Endothelial cell of umbilical vein (primary cell): ENCODE data around the gene FXYD6. TPM values are rescaled to one million over a fixed set of nuclear protein-coding genes. Genes with fewer than 3 reads are reported as not detected.

Experiments used
- BruUV-seq: library from RNA; stranded (reverse); fragments of 400-500 nt; replicated peaks from 2 replicates; lab custom pipeline; 2021; lab: Mats Ljungman, UMichigan
- CTCF ChIA-PET: fragments of 300-600, 350-600 bp; sonication (Branson Sonifier 250); formaldehyde crosslinking; loops from one replicate; lab custom pipeline; 2021; ENCODE audit warnings: antibody characterized with exemption, inconsistent platforms; lab: Charles Lee
- POLR2A ChIA-PET: fragments of 300-600, 350-600 bp; sonication (Branson Sonifier 250); formaldehyde crosslinking; loops from one replicate; lab custom pipeline; 2021; ENCODE audit warnings: antibody characterized with exemption, inconsistent platforms; lab: Charles Lee
- DNase-seq: peaks from one replicate; pipeline ENCODE4 v3.0.0-alpha.2; 2011; ENCODE audit warnings: low read depth, low spot score
- FAIRE-seq: peaks from 2 replicates; lab custom pipeline; 2011; peaks lifted over from hg19 to GRCh38; lab: Jason Lieb, UNC
- H2AFZ ChIP-seq: 2 replicates; pipeline ENCODE4 v1.6.0; 2012; ENCODE audit warnings: low read depth, low read length, control low read depth, inconsistent platforms
- H3K27ac ChIP-seq: 2 replicates; pipeline ENCODE4 v1.5.1; 2011; ENCODE audit warnings: low read depth, mild to moderate bottlenecking, control low read depth, low read length, moderate library complexity; ENCODE audit not compliant: insufficient read depth
- H3K27me3 ChIP-seq, 2 experiments: 2 replicates each; pipeline versions ENCODE4 v1.6.0 to v1.6.1; 2011; ENCODE audit warnings: low read length in 2 of 2, mixed read lengths in 1 of 2; ENCODE audit not compliant: control insufficient read depth in 2 of 2, insufficient read depth in 2 of 2
- H3K36me3 ChIP-seq, 2 experiments: 2 replicates in 1 of 2; 3 replicates in 1 of 2; pipeline ENCODE4 v1.5.1; 2011; ENCODE audit warnings: low read length in 2 of 2, mild to moderate bottlenecking in 1 of 2, moderate library complexity in 1 of 2; ENCODE audit not compliant: control insufficient read depth in 2 of 2, insufficient read depth in 2 of 2; ENCODE audit errors: extremely low read depth in 1 of 2
- H3K4me1 ChIP-seq: 3 replicates; pipeline ENCODE4 v1.5.1; 2011; ENCODE audit warnings: mild to moderate bottlenecking, low read length; ENCODE audit not compliant: control insufficient read depth, insufficient read depth; ENCODE audit errors: extremely low read depth
- H3K4me2 ChIP-seq: 2 replicates; pipeline ENCODE4 v1.6.1; 2011; ENCODE audit warnings: low read length, control low read depth, mixed read lengths; ENCODE audit not compliant: insufficient read depth
- H3K4me3 ChIP-seq, 3 experiments: fragments of 200-600 bp in 1 of 3; sonication (generic), shearing (Covaris generic) in 1 of 3; replicated peaks in 1 of 3; 2 replicates each; pipeline ENCODE4 v1.5.1; 2011 to 2016; ENCODE audit warnings: control low read depth in 3 of 3, low read length in 3 of 3, mild to moderate bottlenecking in 2 of 3, inconsistent platforms in 1 of 3, low read depth in 1 of 3, moderate library complexity in 1 of 3; ENCODE audit not compliant: insufficient read depth in 1 of 3
- H3K79me2 ChIP-seq: 2 replicates; pipeline ENCODE4 v1.6.0; 2012; ENCODE audit warnings: low read length, inconsistent platforms; ENCODE audit not compliant: control insufficient read depth, insufficient read depth
- H3K9ac ChIP-seq: replicated peaks from 2 replicates; pipeline ENCODE3; 2011; ENCODE audit warnings: low read length, control low read depth; ENCODE audit not compliant: insufficient read depth; ENCODE audit errors: extremely low read depth
- H3K9me1 ChIP-seq: replicated peaks from 3 replicates; pipeline ENCODE4 v1.6.0; 2011; ENCODE audit warnings: mild to moderate bottlenecking, low read length; ENCODE audit not compliant: control insufficient read depth, insufficient read depth; ENCODE audit errors: extremely low read depth
- H3K9me3 ChIP-seq: replicated peaks from 2 replicates; pipeline ENCODE4 v1.5.1; 2012; ENCODE audit warnings: low read length, inconsistent platforms; ENCODE audit not compliant: control insufficient read depth, insufficient read depth
- H4K20me1 ChIP-seq: replicated peaks from 2 replicates; pipeline ENCODE3; 2011; ENCODE audit warnings: mild to moderate bottlenecking, low read length; ENCODE audit not compliant: control insufficient read depth, insufficient read depth; ENCODE audit errors: extremely low read depth
- EZH2 ChIP-seq: IDR thresholded peaks from 2 replicates; pipeline ENCODE4 v1.6.1; 2012; ENCODE audit warnings: borderline replicate concordance, low read depth, mild to moderate bottlenecking, moderate library complexity, low read length, inconsistent platforms; ENCODE audit not compliant: severe bottlenecking
- FOS ChIP-seq: IDR thresholded peaks from 2 replicates; pipeline ENCODE4 v1.6.1; 2011; ENCODE audit warnings: mild to moderate bottlenecking, low read length, moderate library complexity, borderline replicate concordance; ENCODE audit not compliant: insufficient read depth
- GATA2 ChIP-seq: IDR thresholded peaks from 2 replicates; pipeline ENCODE4 v1.7.0; 2011; ENCODE audit warnings: low read depth, mild to moderate bottlenecking, moderate library complexity, mixed read lengths, low read length; ENCODE audit not compliant: insufficient read length, insufficient read depth
- JUN ChIP-seq: IDR thresholded peaks from 2 replicates; pipeline ENCODE4 v1.6.1; 2011; ENCODE audit warnings: borderline replicate concordance, low read depth; ENCODE audit not compliant: insufficient read length, insufficient read depth
- MAX ChIP-seq: IDR thresholded peaks from 2 replicates; pipeline ENCODE4 v1.6.1; 2011; ENCODE audit not compliant: insufficient read depth, insufficient read length
- MYC ChIP-seq: IDR thresholded peaks from one replicate; pipeline ENCODE4 v1.6.1; 2011; ENCODE audit warnings: mild to moderate bottlenecking, low read depth, low read length
- POLR2A ChIP-seq: IDR thresholded peaks from 2 replicates; pipeline ENCODE4 v1.6.1; 2012; ENCODE audit warnings: low read depth, mild to moderate bottlenecking, control low read depth, low read length
- POLR2AphosphoS5 ChIP-seq: IDR thresholded peaks from 2 replicates; pipeline ENCODE4 v1.6.1; 2012; ENCODE audit warnings: low read depth, mild to moderate bottlenecking, control low read depth, low read length, moderate library complexity; ENCODE audit not compliant: insufficient read depth
- dilution Hi-C: fragments of 300-500 bp; cut with MboI; formaldehyde crosslinking; loops from one replicate; pipeline ENCODE4 v1.15.0; 2019; ENCODE audit warnings: low sequenced_read_pairs; ENCODE audit not compliant: extremely low pct_ligation_motif_present
- intact Hi-C: fragments of 100-400 bp; cut with micrococcal nuclease; formaldehyde crosslinking; loops from one replicate; pipeline ENCODE4 v1.10.0; 2022
- polyA plus RNA-seq, 4 experiments: library from polyadenylated mRNA; depleted of rRNA in 3 of 4; stranded (reverse) in 3 of 4; unstranded in 1 of 4; fragments of >200 nt; gene quantifications; 2 replicates each; pipeline versions ENCODE4 v1.2.1 to v1.2.3, GENCODE V29; 2011 to 2012; ENCODE audit warnings: missing spikeins in 1 of 4
- total RNA-seq: library from RNA; stranded (reverse); gene quantifications from 2 replicates; pipeline ENCODE4 v1.2.3, GENCODE V29; 2021
- TF ChIP-seq, protein P1 (sequence below), 2 donors: IDR thresholded peaks; 1 replicate in 1 of 2; 2 replicates in 1 of 2; pipeline ENCODE4 v1.5.1; 2011; ENCODE audit warnings: low read length in 2 of 2, mild to moderate bottlenecking in 2 of 2, moderate library complexity in 2 of 2, control low read depth in 1 of 2, inconsistent platforms in 1 of 2, low read depth in 1 of 2; ENCODE audit not compliant: insufficient read depth in 1 of 2; ENCODE audit errors: extremely low read depth in 1 of 2

Gene FXYD6
- total and polyA plus RNA-seq, 2 donors (not counting 3 experiments of a cell fraction or from before 2014, with no cell fraction given), result 1.4 to 8.7 TPM

GRCh38 chr11:117826832-117827231 lies 49.6 kb downstream of the FXYD6 start:
- dilution Hi-C loops, result no loop called here
- H3K27ac ChIP-seq, result no peak overlapping the region
- intact Hi-C loops, result no loop called here
- no peaks in the 10 kb centered on the region for H3K36me3 ChIP-seq
- no peak overlapping the region for H2AFZ ChIP-seq
- H3K9me3 ChIP-seq, result no peaks in the 10 kb centered on the region
- no peak overlapping the region for H3K4me3 ChIP-seq
- H3K27me3 ChIP-seq, result no peaks in the 10 kb centered on the region
- TF ChIP-seq FOS (no peak), POLR2AphosphoS5 (no peak), POLR2A (no peak), MYC (no peak), MAX (no peak), JUN (no peak), EZH2 (no peak), GATA2 (no peak)
- TF ChIP-seq, protein P1, sequence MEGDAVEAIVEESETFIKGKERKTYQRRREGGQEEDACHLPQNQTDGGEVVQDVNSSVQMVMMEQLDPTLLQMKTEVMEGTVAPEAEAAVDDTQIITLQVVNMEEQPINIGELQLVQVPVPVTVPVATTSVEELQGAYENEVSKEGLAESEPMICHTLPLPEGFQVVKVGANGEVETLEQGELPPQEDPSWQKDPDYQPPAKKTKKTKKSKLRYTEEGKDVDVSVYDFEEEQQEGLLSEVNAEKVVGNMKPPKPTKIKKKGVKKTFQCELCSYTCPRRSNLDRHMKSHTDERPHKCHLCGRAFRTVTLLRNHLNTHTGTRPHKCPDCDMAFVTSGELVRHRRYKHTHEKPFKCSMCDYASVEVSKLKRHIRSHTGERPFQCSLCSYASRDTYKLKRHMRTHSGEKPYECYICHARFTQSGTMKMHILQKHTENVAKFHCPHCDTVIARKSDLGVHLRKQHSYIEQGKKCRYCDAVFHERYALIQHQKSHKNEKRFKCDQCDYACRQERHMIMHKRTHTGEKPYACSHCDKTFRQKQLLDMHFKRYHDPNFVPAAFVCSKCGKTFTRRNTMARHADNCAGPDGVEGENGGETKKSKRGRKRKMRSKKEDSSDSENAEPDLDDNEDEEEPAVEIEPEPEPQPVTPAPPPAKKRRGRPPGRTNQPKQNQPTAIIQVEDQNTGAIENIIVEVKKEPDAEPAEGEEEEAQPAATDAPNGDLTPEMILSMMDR (IDR thresholded peaks at IDR 0.05; ENCODE audit: extremely low read depth in 1 of 2, insufficient read depth in 1 of 2, low read depth in 1 of 2, low read length in 2 of 2), result no peak
- no peaks in the 10 kb centered on the region for H3K9me1 ChIP-seq
- no peak overlapping the region for H3K4me2 ChIP-seq
- ChIA-PET CTCF (interaction anchor here (1.1 to 3.7 kb wide), 4 partner anchors 9 to 120 kb away, joined by 5 to 34 read pairs (median 6); no protein-coding TSS in a partner anchor), POLR2A (no interaction called here)
- H3K4me1 ChIP-seq, result peaks cover 36% of the 10 kb centered on the region
- no peaks in the 10 kb centered on the region for H4K20me1 ChIP-seq
- no peak overlapping the region for H3K9ac ChIP-seq
- no peaks in the 10 kb centered on the region for H3K79me2 ChIP-seq
- FAIRE-seq (no peak), DNase-seq (no peak)
- no TSS peak for BruUV-seq
